HepG2 (cell line): ENCODE data around the gene LARP1. TPM values are rescaled to one million over a fixed set of nuclear protein-coding genes. Genes with fewer than 3 reads are reported as not detected.
A peak's percentile ranks its signal among the peaks of the same experiment; 100 is the strongest.

ENCODE experiments used
- DMTF1 ChIP-seq: sonication (generic); formaldehyde crosslinking; IDR thresholded peaks from 2 replicates; pipeline ENCODE4 v1.4.0; 2020; ENCODE audit warnings: mild to moderate bottlenecking, missing genetic modification reagents
- HINFP ChIP-seq: sonication (generic); formaldehyde crosslinking; IDR thresholded peaks from 2 replicates; pipeline ENCODE4 v1.4.0; 2020; ENCODE audit warnings: low read depth, mild to moderate bottlenecking, missing genetic modification reagents
- POGK ChIP-seq: sonication (generic); formaldehyde crosslinking; conservative IDR thresholded peaks from 2 replicates; pipeline ENCODE4 v1.8.0; 2022; ENCODE audit warnings: mild to moderate bottlenecking, moderate library complexity, missing genetic modification reagents
- PRDM15 ChIP-seq: sonication (generic); formaldehyde crosslinking; IDR thresholded peaks from 2 replicates; pipeline ENCODE4 v1.4.0; 2020; ENCODE audit warnings: missing genetic modification reagents
- RORA ChIP-seq: sonication (generic); formaldehyde crosslinking; IDR thresholded peaks from 2 replicates; pipeline ENCODE4 v1.5.0; 2020; ENCODE audit warnings: mild to moderate bottlenecking, missing genetic modification reagents, moderate library complexity
- THAP7 ChIP-seq: sonication (generic); formaldehyde crosslinking; IDR thresholded peaks from 2 replicates; pipeline ENCODE4 v1.8.1; 2023; ENCODE audit warnings: mild to moderate bottlenecking, missing genetic modification reagents
- USF2 ChIP-seq, 2 experiments: sonication (generic) in 1 of 2; formaldehyde crosslinking in 1 of 2; IDR thresholded peaks; 2 replicates each; pipeline versions ENCODE4 v1.5.1 to v1.6.1; 2011 to 2020; ENCODE audit warnings: borderline replicate concordance in 1 of 2, low read depth in 1 of 2, low read length in 1 of 2, mild to moderate bottlenecking in 1 of 2, missing genetic modification reagents in 1 of 2, moderate library complexity in 1 of 2
- ZNF138 ChIP-seq: sonication (generic); formaldehyde crosslinking; IDR thresholded peaks from 2 replicates; pipeline ENCODE4 v1.5.0; 2020; ENCODE audit warnings: mild to moderate bottlenecking, low read depth, missing genetic modification reagents
- ZNF17 ChIP-seq: sonication (generic); formaldehyde crosslinking; IDR thresholded peaks from 2 replicates; pipeline ENCODE4 v1.5.0; 2020; ENCODE audit warnings: mild to moderate bottlenecking, missing genetic modification reagents
- ZNF468 ChIP-seq: sonication (generic); formaldehyde crosslinking; IDR thresholded peaks from 2 replicates; pipeline ENCODE4 v1.8.0; 2022; ENCODE audit warnings: mild to moderate bottlenecking, moderate library complexity, missing genetic modification reagents
- ZNF556 ChIP-seq: sonication (generic); formaldehyde crosslinking; IDR thresholded peaks from 2 replicates; pipeline ENCODE4 v1.4.0; 2020; ENCODE audit warnings: mild to moderate bottlenecking, missing genetic modification reagents, borderline replicate concordance
- ZNF572 ChIP-seq: sonication (generic); formaldehyde crosslinking; IDR thresholded peaks from 2 replicates; pipeline ENCODE4 v1.5.1; 2020; ENCODE audit warnings: mild to moderate bottlenecking, missing genetic modification reagents
- ZNF615 ChIP-seq: sonication (generic); formaldehyde crosslinking; IDR thresholded peaks from 2 replicates; pipeline ENCODE4 v1.5.0; 2020; ENCODE audit warnings: mild to moderate bottlenecking, missing genetic modification reagents, borderline replicate concordance
- polyA plus RNA-seq, 8 experiments: library from polyadenylated mRNA; depleted of rRNA in 3 of 8; stranded (reverse) in 7 of 8; unstranded in 1 of 8; fragments of >200 nt; fragmentation: Illumina TruSeq in 4 of 8; extraction: Trizol in 4 of 8; gene quantifications; 2 replicates each; pipeline versions ENCODE4 v1.2.1 to v1.2.3, GENCODE V29; 2011 to 2016; ENCODE audit warnings: low read depth in 4 of 8, missing spikeins in 1 of 8, mixed read lengths in 1 of 8; ENCODE audit not compliant: insufficient read depth in 1 of 8
- total RNA-seq, 5 experiments: library from RNA; depleted of rRNA; stranded (reverse); fragments of >200 nt; fragmentation: Illumina TruSeq; extraction: Trizol; gene quantifications; 2 replicates each; pipeline ENCODE4 v1.2.3, GENCODE V29; 2016; ENCODE audit warnings: low read depth in 1 of 5

The LARP1 gene
- total and polyA plus RNA-seq, 2 of the 13 experiments (the other 11 are each of a cell fraction or from before 2014, with no cell fraction given) = 45.2 to 61.4 TPM

- peak; percentile 56; the same call in 1 of the 2 replicates for TF ChIP-seq HINFP
- no peak for TF ChIP-seq THAP7
- TF ChIP-seq ZNF468 (CRISPR knock-in tag) = no peak
- TF ChIP-seq RORA = no peak
- TF ChIP-seq ZNF17 (CRISPR knock-in tag) = no peak
- TF ChIP-seq POGK (CRISPR knock-in tag) = peak; percentile 86
- TF ChIP-seq ZNF138 (CRISPR knock-in tag) = no peak; the same call in 1 of the 2 replicates
- 0 out of 2 replicates have a peak, but pooled peaks have one; percentile 15 for TF ChIP-seq USF2 (IDR thresholded peaks at IDR 0.05; ENCODE audit: low read depth, low read length)
- no peak; the same call in 1 of the 2 replicates for TF ChIP-seq USF2 (CRISPR knock-in tag; IDR thresholded peaks at IDR 0.05; ENCODE audit: borderline replicate concordance)
- 0 out of 2 replicates have a peak, but pooled peaks have one; percentile 22 for TF ChIP-seq DMTF1 (CRISPR knock-in tag)
- no peak for TF ChIP-seq PRDM15 (CRISPR knock-in tag)
- TF ChIP-seq ZNF556 (CRISPR knock-in tag) = no peak
- 0 out of 2 replicates have a peak, but pooled peaks have one; percentile 54 for TF ChIP-seq ZNF615
- TF ChIP-seq ZNF572 (CRISPR knock-in tag) = 0 out of 2 replicates have a peak, but pooled peaks have one; percentile 30
Observed at GRCh38 chr5:154754460-154755360, 467 bp upstream of the LARP1 start (continued).
